Astrocyte of the cerebellum (primary cell): ENCODE results near the gene GPC2.
"Not testable (repeated sequence)": the region's sequence is repeated elsewhere in the genome, so short reads cannot be mapped to it uniquely, and the experiment has no call there.

Experiments
- DNase-seq: peaks from one replicate; pipeline ENCODE4 v3.0.0-alpha.2; 2011; ENCODE audit warnings: low read depth
- H3K4me3 ChIP-seq: 2 replicates; pipeline ENCODE4 v1.5.1; 2011; ENCODE audit warnings: mild to moderate bottlenecking, low read depth, low read length, moderate library complexity
- CTCF ChIP-seq: IDR thresholded peaks from 2 replicates; pipeline ENCODE4 v1.5.1; 2012; ENCODE audit warnings: low read length, low read depth, moderate library complexity, mild to moderate bottlenecking; ENCODE audit errors: missing control alignments
- in situ Hi-C: cut with HindIII; loops from 2 replicates; pipeline ENCODE4 v1.10.0; 2017; ENCODE audit warnings: low sequenced_read_pairs

Gene GPC2

GRCh38 chr7:100210805-100211204, 33.6 kb upstream of the GPC2 start:
- in situ Hi-C loops, result no loop called here
- no peak for DNase-seq
- no peak overlapping the region for H3K4me3 ChIP-seq
- TF ChIP-seq CTCF, result no peak

- in situ Hi-C loops, result no loop called here
- no peak for TF ChIP-seq CTCF
- no peak overlapping the region for H3K4me3 ChIP-seq
These were observed 32.3 kb upstream of the GPC2 start for GRCh38 chr7:100209493-100209892.

GRCh38 chr7:100208911-100209408, 31.8 kb upstream of the GPC2 start:
- in situ Hi-C loops, result no loop called here
- H3K4me3 ChIP-seq, result no peak overlapping the region
- no peak for TF ChIP-seq CTCF
- no peak for DNase-seq

More at GRCh38 chr7:100209493-100209892, 32.3 kb upstream of the GPC2 start:
- no peak for DNase-seq

GRCh38 chr7:100204454-100204853, 27.3 kb upstream of the GPC2 start:
- no peak for DNase-seq
- TF ChIP-seq CTCF, result no peak
- H3K4me3 ChIP-seq, result no peak overlapping the region
- in situ Hi-C loops, result no loop called here

GRCh38 chr7:100200693-100201092, 23.5 kb upstream of the GPC2 start:
- H3K4me3 ChIP-seq, result no peak overlapping the region
- no peak for DNase-seq
- no peak for TF ChIP-seq CTCF
- in situ Hi-C loops, result no loop called here

- in situ Hi-C loops, result no loop called here
- no peak overlapping the region for H3K4me3 ChIP-seq
- TF ChIP-seq CTCF, result no peak
- DNase-seq, result no peak
These were observed 21.1 kb upstream of the GPC2 start for GRCh38 chr7:100198266-100198665.

- in situ Hi-C loops, H3K4me3 ChIP-seq, DNase-seq: not testable (repeated sequence)
These were observed 18.7 kb upstream of the GPC2 start for GRCh38 chr7:100195901-100196322.
